Measurements from ENCODE around the gene HDAC3.

GRCh38 chr5:141573489-141574121 is 63.0 kb downstream of the HDAC3 start:
- no peak for TF ChIP-seq CTCF (conservative IDR thresholded peaks at IDR 0.05; ENCODE audit: low read length)
- no peak for TF ChIP-seq EZH2phosphoT487 (IDR thresholded peaks at IDR 0.05; ENCODE audit: borderline replicate concordance)

Data from Loucy (cell line).